ENCODE results near the gene ARGLU1. TPM values are rescaled to one million over a fixed set of nuclear protein-coding genes. Genes with fewer than 3 reads are reported as not detected.

ARGLU1 gene
- total RNA-seq, 1 experiment from 2014 or later: 31.8 TPM

DNA sequence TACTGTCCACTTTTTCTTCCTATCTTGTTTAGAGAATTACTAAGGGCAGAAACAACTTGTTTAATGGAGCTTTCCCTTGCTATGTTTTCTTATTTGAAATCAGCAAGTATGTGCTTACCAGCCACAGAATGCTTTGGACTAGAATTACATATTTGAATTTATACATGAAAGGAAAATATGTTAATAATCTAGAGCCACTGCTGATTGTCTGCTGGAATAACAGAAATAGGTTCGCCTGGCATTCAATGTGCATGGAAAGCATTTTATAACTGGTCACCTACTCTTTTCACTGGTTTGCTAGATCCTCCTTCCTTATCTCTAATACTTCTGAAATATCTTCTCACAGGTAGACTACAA is 40.5 kb downstream of the ARGLU1 start:
- H3K9me2 ChIP-seq (replicated peaks; ENCODE audit: low read length): no peaks in the 10 kb centered on the region
- no peaks in the 10 kb centered on the region for H3K9me3 ChIP-seq (ENCODE audit: low read length)
- TF ChIP-seq, protein P1, sequence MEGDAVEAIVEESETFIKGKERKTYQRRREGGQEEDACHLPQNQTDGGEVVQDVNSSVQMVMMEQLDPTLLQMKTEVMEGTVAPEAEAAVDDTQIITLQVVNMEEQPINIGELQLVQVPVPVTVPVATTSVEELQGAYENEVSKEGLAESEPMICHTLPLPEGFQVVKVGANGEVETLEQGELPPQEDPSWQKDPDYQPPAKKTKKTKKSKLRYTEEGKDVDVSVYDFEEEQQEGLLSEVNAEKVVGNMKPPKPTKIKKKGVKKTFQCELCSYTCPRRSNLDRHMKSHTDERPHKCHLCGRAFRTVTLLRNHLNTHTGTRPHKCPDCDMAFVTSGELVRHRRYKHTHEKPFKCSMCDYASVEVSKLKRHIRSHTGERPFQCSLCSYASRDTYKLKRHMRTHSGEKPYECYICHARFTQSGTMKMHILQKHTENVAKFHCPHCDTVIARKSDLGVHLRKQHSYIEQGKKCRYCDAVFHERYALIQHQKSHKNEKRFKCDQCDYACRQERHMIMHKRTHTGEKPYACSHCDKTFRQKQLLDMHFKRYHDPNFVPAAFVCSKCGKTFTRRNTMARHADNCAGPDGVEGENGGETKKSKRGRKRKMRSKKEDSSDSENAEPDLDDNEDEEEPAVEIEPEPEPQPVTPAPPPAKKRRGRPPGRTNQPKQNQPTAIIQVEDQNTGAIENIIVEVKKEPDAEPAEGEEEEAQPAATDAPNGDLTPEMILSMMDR (conservative IDR thresholded peaks at IDR 0.05; ENCODE audit: low read depth, low read length): no peak
- TF ChIP-seq EZH2phosphoT487 (IDR thresholded peaks at IDR 0.05; ENCODE audit: borderline replicate concordance, low read length) (no peak), EZH2 (IDR thresholded peaks at IDR 0.05; ENCODE audit: low read length, unreplicated experiment) (no peak)
- intact Hi-C loops (cut with micrococcal nuclease): no loop called here
- no TSS peak for BruUV-seq (replicated peaks)
- H3K79me2 ChIP-seq (ENCODE audit: low read length): peaks cover 99% of the 10 kb centered on the region
- H3K4me1 ChIP-seq (ENCODE audit: insufficient read depth, low read length): peaks cover 44% of the 10 kb centered on the region
- CTCF ChIA-PET: no interaction called here
- ATAC-seq: no peak
- no peak overlapping the region for H3K27ac ChIP-seq (ENCODE audit: low read length)
- 0 out of 2 replicates have a peak, but pooled peaks cover 3% of the 10 kb centered on the region for H3K36me3 ChIP-seq (ENCODE audit: low read depth, low read length)
- no peak overlapping the region for H2AFZ ChIP-seq (ENCODE audit: low read length)
- DNase-seq: no peak
- no peaks in the 10 kb centered on the region for H3F3A ChIP-seq (ENCODE audit: low read length, unreplicated experiment)
- H3K27me3 ChIP-seq (ENCODE audit: low read length): no peaks in the 10 kb centered on the region
- no peak overlapping the region for H3K4me2 ChIP-seq (ENCODE audit: low read length)
- H4K20me1 ChIP-seq (ENCODE audit: low read length): peaks cover 40% of the 10 kb centered on the region
- POLR2A ChIA-PET (ENCODE audit: unreplicated experiment): no interaction called here
- H3K4me3 ChIP-seq (ENCODE audit: low read length): no peak overlapping the region
- H3K9ac ChIP-seq (ENCODE audit: low read length): no peak overlapping the region

DNA sequence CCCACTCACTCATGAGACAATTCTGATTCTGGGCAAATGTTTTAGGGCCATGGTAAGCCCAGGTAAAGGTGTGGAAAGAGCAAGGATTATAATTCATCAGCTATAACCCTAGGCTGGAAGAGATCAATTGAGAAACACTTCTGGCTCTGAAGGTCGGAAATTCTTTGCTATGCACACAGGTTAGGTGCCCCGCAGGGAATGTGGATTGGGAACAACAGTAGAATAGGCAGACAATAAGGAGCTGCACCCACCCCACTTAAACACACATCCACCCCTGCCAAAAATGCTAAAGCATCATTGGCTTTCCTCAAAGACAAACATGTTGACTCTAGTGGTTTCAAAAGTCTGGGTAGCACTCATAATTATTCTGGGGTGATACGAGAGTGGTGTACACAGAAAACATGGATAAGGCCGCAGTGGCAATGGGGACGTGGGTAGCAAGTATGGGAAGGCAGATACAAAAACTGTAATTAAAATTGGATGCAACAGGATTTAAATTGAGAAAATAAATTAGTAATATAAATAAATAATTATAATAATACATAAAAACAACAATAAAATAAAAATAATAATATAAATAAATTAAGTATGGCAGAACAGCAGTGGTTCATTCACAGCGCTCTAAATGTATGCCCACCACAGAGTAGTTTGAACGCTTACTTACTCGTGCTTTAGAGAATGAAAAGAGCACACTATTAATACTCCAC is 41.0 kb downstream of the ARGLU1 start:
- Histone ChIP-seq H2AFZ (ENCODE audit: low read length) (no peak overlapping the region), H3F3A (ENCODE audit: low read length, unreplicated experiment) (no peaks in the 10 kb centered on the region), H3K9me3 (ENCODE audit: low read length) (no peaks in the 10 kb centered on the region), H3K4me2 (ENCODE audit: low read length) (no peak overlapping the region), H3K4me1 (ENCODE audit: insufficient read depth, low read length) (peaks cover 49% of the 10 kb centered on the region), H4K20me1 (ENCODE audit: low read length) (peaks cover 40% of the 10 kb centered on the region), H3K9ac (ENCODE audit: low read length) (no peak overlapping the region), H3K27me3 (ENCODE audit: low read length) (no peaks in the 10 kb centered on the region), H3K27ac (ENCODE audit: low read length) (no peak overlapping the region), H3K9me2 (replicated peaks; ENCODE audit: low read length) (no peaks in the 10 kb centered on the region), H3K79me2 (ENCODE audit: low read length) (peaks cover 99% of the 10 kb centered on the region), H3K4me3 (ENCODE audit: low read length) (no peak overlapping the region), H3K36me3 (ENCODE audit: low read depth, low read length) (0 out of 2 replicates have a peak, but pooled peaks cover 3% of the 10 kb centered on the region)
- ChIA-PET POLR2A (ENCODE audit: unreplicated experiment) (no interaction called here), CTCF (no interaction called here)
- TF ChIP-seq, protein P1 (conservative IDR thresholded peaks at IDR 0.05; ENCODE audit: low read depth, low read length): no peak
- no peak for DNase-seq
- intact Hi-C loops (cut with micrococcal nuclease): no loop called here
- no TSS peak for BruUV-seq (replicated peaks)
- no peak for ATAC-seq

DNA sequence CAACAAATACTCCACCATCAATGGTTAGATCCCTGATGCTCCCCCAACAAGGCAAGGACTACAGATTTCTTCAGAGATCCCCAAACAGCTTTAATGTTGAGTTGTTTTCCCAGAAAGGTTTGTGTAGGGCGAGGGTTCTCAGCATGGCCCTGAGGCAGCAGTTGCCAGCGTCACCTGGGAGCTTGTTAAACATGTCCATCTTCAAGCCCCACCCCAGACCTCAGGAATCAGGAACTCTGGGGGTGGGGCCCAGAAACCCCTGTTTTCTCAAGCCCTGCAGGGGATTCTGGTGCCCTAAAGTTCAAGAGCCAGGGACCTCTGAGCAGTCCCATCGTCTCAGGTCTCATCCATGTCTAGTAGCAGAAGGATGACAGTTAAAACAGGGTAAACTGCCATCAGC is 42.1 kb downstream of the ARGLU1 start:
- Histone ChIP-seq H3K9me3 (ENCODE audit: low read length) (no peaks in the 10 kb centered on the region), H3K27me3 (ENCODE audit: low read length) (no peaks in the 10 kb centered on the region), H3K9ac (ENCODE audit: low read length) (no peak overlapping the region), H3K4me3 (ENCODE audit: low read length) (no peak overlapping the region), H3K4me2 (ENCODE audit: low read length) (no peak overlapping the region), H3K27ac (ENCODE audit: low read length) (no peak overlapping the region), H3K4me1 (ENCODE audit: insufficient read depth, low read length) (peaks cover 51% of the 10 kb centered on the region), H2AFZ (ENCODE audit: low read length) (no peak overlapping the region), H3K36me3 (ENCODE audit: low read depth, low read length) (0 out of 2 replicates have a peak, but pooled peaks cover 3% of the 10 kb centered on the region), H3K79me2 (ENCODE audit: low read length) (peaks cover 98% of the 10 kb centered on the region), H3K9me2 (replicated peaks; ENCODE audit: low read length) (no peaks in the 10 kb centered on the region), H3F3A (ENCODE audit: low read length, unreplicated experiment) (no peaks in the 10 kb centered on the region), H4K20me1 (ENCODE audit: low read length) (peaks cover 32% of the 10 kb centered on the region)
- TF ChIP-seq EZH2phosphoT487 (IDR thresholded peaks at IDR 0.05; ENCODE audit: borderline replicate concordance, low read length) (no peak), EZH2 (IDR thresholded peaks at IDR 0.05; ENCODE audit: low read length, unreplicated experiment) (no peak)
- TF ChIP-seq, protein P1 (conservative IDR thresholded peaks at IDR 0.05; ENCODE audit: low read depth, low read length): no peak
- no TSS peak for BruUV-seq (replicated peaks)
- ATAC-seq: no peak
- ChIA-PET POLR2A (ENCODE audit: unreplicated experiment) (no interaction called here), CTCF (no interaction called here)
- intact Hi-C loops (cut with micrococcal nuclease): no loop called here
- DNase-seq: no peak

Measured in PC-3 (cell line).